Astrocyte of the cerebellum (primary cell): Measurements from ENCODE around the gene GPRC5B.

Experiments used
- DNase-seq: peaks from one replicate; pipeline ENCODE4 v3.0.0-alpha.2; 2011; ENCODE audit warnings: low read depth
- H3K4me3 ChIP-seq: 2 replicates; pipeline ENCODE4 v1.5.1; 2011; ENCODE audit warnings: mild to moderate bottlenecking, low read depth, low read length, moderate library complexity
- CTCF ChIP-seq: IDR thresholded peaks from 2 replicates; pipeline ENCODE4 v1.5.1; 2012; ENCODE audit warnings: low read length, low read depth, moderate library complexity, mild to moderate bottlenecking; ENCODE audit errors: missing control alignments
- in situ Hi-C: cut with HindIII; loops from 2 replicates; pipeline ENCODE4 v1.10.0; 2017; ENCODE audit warnings: low sequenced_read_pairs

Gene GPRC5B

GRCh38 chr16:19881783-19882182 lies 2.9 kb downstream of the GPRC5B start:
- no peak for DNase-seq
- no peak for TF ChIP-seq CTCF
- peak overlapping the region; percentile 70 for H3K4me3 ChIP-seq
- in situ Hi-C loops: no loop called here

- no peak overlapping the region for H3K4me3 ChIP-seq
- TF ChIP-seq CTCF: no peak
- in situ Hi-C loops: no loop called here
- DNase-seq: no peak
Observed at GRCh38 chr16:19881028-19881427, 3.6 kb downstream of the GPRC5B start.

GRCh38 chr16:19879241-19879792 lies 5.3 kb downstream of the GPRC5B start:
- TF ChIP-seq CTCF: no peak
- H3K4me3 ChIP-seq: no peak overlapping the region
- peak; percentile 11 for DNase-seq
- in situ Hi-C loops: no loop called here

- DNase-seq: no peak
- in situ Hi-C loops: no loop called here
- H3K4me3 ChIP-seq: no peak overlapping the region
- TF ChIP-seq CTCF: no peak
Observed at GRCh38 chr16:19878757-19879156, 5.9 kb downstream of the GPRC5B start.

- no peak for TF ChIP-seq CTCF
- no peak for DNase-seq
- H3K4me3 ChIP-seq: no peak overlapping the region
- in situ Hi-C loops: no loop called here
Observed at GRCh38 chr16:19876501-19877059, 8.1 kb downstream of the GPRC5B start.

GRCh38 chr16:19875900-19876299 lies 8.7 kb downstream of the GPRC5B start:
- no peak overlapping the region for H3K4me3 ChIP-seq
- no peak for DNase-seq
- no peak for TF ChIP-seq CTCF
- in situ Hi-C loops: no loop called here
